Measurements from ENCODE around the gene ITCH. TPM values are rescaled to one million over a fixed set of nuclear protein-coding genes. Genes with fewer than 3 reads are reported as not detected.

ITCH gene
- total and polyA plus RNA-seq, 2 donors (not counting 3 experiments of a cell fraction or from before 2014, with no cell fraction given) = 6.4 to 57.4 TPM

GRCh38 chr20:34530342-34530741, 167.3 kb downstream of the ITCH start:
- no peaks in the 10 kb centered on the region for H4K20me1 ChIP-seq (replicated peaks; ENCODE audit: control insufficient read depth, extremely low read depth, insufficient read depth, low read length)
- no peak for FAIRE-seq
- peaks cover 16% of the 10 kb centered on the region for H3K4me1 ChIP-seq (ENCODE audit: control insufficient read depth, extremely low read depth, insufficient read depth, low read length)
- CTCF ChIA-PET = interaction anchor here (1.2 to 1.6 kb wide), 3 partner anchors 8 to 218 kb away, joined by 3 to 12 read pairs (median 4); no protein-coding TSS in a partner anchor
- BruUV-seq (replicated peaks) = no TSS peak
- H3K9me3 ChIP-seq (replicated peaks; ENCODE audit: control insufficient read depth, insufficient read depth, low read length) = no peaks in the 10 kb centered on the region
- dilution Hi-C loops (cut with MboI; ENCODE audit: extremely low pct_ligation_motif_present, low sequenced_read_pairs) (no loop called here), intact Hi-C loops (cut with micrococcal nuclease) (no loop called here)
- no peak overlapping the region for H3K27ac ChIP-seq (ENCODE audit: insufficient read depth, low read depth, low read length)
- no peak overlapping the region for H3K4me3 ChIP-seq (replicated peaks in 1 of 3; ENCODE audit: insufficient read depth in 1 of 3, low read depth in 1 of 3, low read length in 3 of 3)
- POLR2A ChIA-PET = no interaction called here
- H3K9ac ChIP-seq (replicated peaks; ENCODE audit: extremely low read depth, insufficient read depth, low read length) = no peak overlapping the region
- no peaks in the 10 kb centered on the region for H3K9me1 ChIP-seq (replicated peaks; ENCODE audit: control insufficient read depth, extremely low read depth, insufficient read depth, low read length)
- DNase-seq (ENCODE audit: low read depth, low spot score) = no peak
- no peak overlapping the region for H2AFZ ChIP-seq (ENCODE audit: low read depth, low read length)
- no peaks in the 10 kb centered on the region for H3K27me3 ChIP-seq (ENCODE audit: control insufficient read depth in 2 of 2, insufficient read depth in 2 of 2, low read length in 2 of 2)
- peaks cover 7 to 51% of the 10 kb centered on the region in 2 experiments for H3K36me3 ChIP-seq (ENCODE audit: control insufficient read depth in 2 of 2, extremely low read depth in 1 of 2, insufficient read depth in 2 of 2, low read length in 2 of 2)
- no peak for TF ChIP-seq EZH2 (IDR thresholded peaks at IDR 0.05; ENCODE audit: borderline replicate concordance, low read depth, low read length, severe bottlenecking)
- TF ChIP-seq POLR2AphosphoS5 (IDR thresholded peaks at IDR 0.05; ENCODE audit: insufficient read depth, low read depth, low read length) = no peak
- no peak for TF ChIP-seq MYC (IDR thresholded peaks at IDR 0.05; ENCODE audit: low read depth, low read length)
- TF ChIP-seq JUN (IDR thresholded peaks at IDR 0.05; ENCODE audit: borderline replicate concordance, insufficient read depth, insufficient read length, low read depth) = no peak
- no peak for TF ChIP-seq POLR2A (IDR thresholded peaks at IDR 0.05; ENCODE audit: low read depth, low read length)
- no peak for TF ChIP-seq MAX (IDR thresholded peaks at IDR 0.05; ENCODE audit: insufficient read depth, insufficient read length)
- TF ChIP-seq CTCF (IDR thresholded peaks at IDR 0.05; ENCODE audit: extremely low read depth in 1 of 2, insufficient read depth in 1 of 2, low read depth in 1 of 2, low read length in 2 of 2) = no peak
- H3K4me2 ChIP-seq (ENCODE audit: insufficient read depth, low read length) = no peak overlapping the region
- H3K79me2 ChIP-seq (ENCODE audit: control insufficient read depth, insufficient read depth, low read length) = peaks cover 6% of the 10 kb centered on the region

Measured in endothelial cell of umbilical vein (primary cell).